NCI-H446 treated with DMSO at 0.1 percent for 48 hours (cell line): Measurements from ENCODE around the gene MRC2.
"Not testable (repeated sequence)": the region's sequence is repeated elsewhere in the genome, so short reads cannot be mapped to it uniquely, and the experiment has no call there.

ENCODE experiments used
- DNase-seq: peaks from one replicate; lab custom pipeline; 2025; lab: John Stamatoyannopoulos, UW

The MRC2 gene

GRCh38 chr17:62681061-62681938 lies 53.8 kb downstream of the MRC2 start:
- no peak for DNase-seq

GRCh38 chr17:62681939-62682381 lies 54.5 kb downstream of the MRC2 start:
- DNase-seq = no peak

GRCh38 chr17:62684179-62684578 lies 56.7 kb downstream of the MRC2 start:
- DNase-seq = no peak

GRCh38 chr17:62687997-62688396 lies 60.5 kb downstream of the MRC2 start:
- DNase-seq = no peak

GRCh38 chr17:62688398-62689160 lies 61.1 kb downstream of the MRC2 start:
- DNase-seq = peak; percentile 62

- DNase-seq = no peak
Measured at GRCh38 chr17:62689441-62690167, 62.1 kb downstream of the MRC2 start.

GRCh38 chr17:62690168-62690897 lies 62.9 kb downstream of the MRC2 start:
- DNase-seq = no peak

GRCh38 chr17:62691589-62691915 lies 64.1 kb downstream of the MRC2 start:
- not testable (repeated sequence) for DNase-seq

GRCh38 chr17:62692159-62692651 lies 64.7 kb downstream of the MRC2 start:
- no peak for DNase-seq

GRCh38 chr17:62692721-62693431 lies 65.4 kb downstream of the MRC2 start:
- DNase-seq = no peak

GRCh38 chr17:62693616-62694409 lies 66.3 kb downstream of the MRC2 start:
- DNase-seq = no peak

GRCh38 chr17:62695093-62695738 lies 67.7 kb downstream of the MRC2 start:
- not testable (repeated sequence) for DNase-seq

GRCh38 chr17:62696256-62696655 lies 68.8 kb downstream of the MRC2 start:
- DNase-seq = no peak

GRCh38 chr17:62696726-62697490 lies 69.4 kb downstream of the MRC2 start:
- no peak for DNase-seq

GRCh38 chr17:62698459-62698858 lies 71.0 kb downstream of the MRC2 start:
- DNase-seq = peak; percentile 44

GRCh38 chr17:62700964-62701705 lies 73.7 kb downstream of the MRC2 start:
- no peak for DNase-seq

GRCh38 chr17:62701706-62702085 lies 74.2 kb downstream of the MRC2 start:
- no peak for DNase-seq

- no peak for DNase-seq
Measured at GRCh38 chr17:62702746-62703260, 75.3 kb downstream of the MRC2 start.
